Natural killer cell (primary cell): ENCODE results near the gene DYSF. TPM values are rescaled to one million over a fixed set of nuclear protein-coding genes. Genes with fewer than 3 reads are reported as not detected.

Experiments used
- ATAC-seq, 3 donors: fragments of 150-1000 bp in 2 of 3; fragments of 200-7000 bp in 1 of 3; cut with Tn5 transposase; 1 replicate in 1 of 3; 2 replicates in 2 of 3; pipeline ENCODE4 v1.10.0; 2021; ENCODE audit warnings: mild to moderate bottlenecking in 2 of 3, moderate library complexity in 2 of 3
- DNase-seq, 2 donors: peaks; one replicate each; pipeline versions ENCODE4 v3.0.0 to v3.0.0-alpha.2; 2013 to 2021; ENCODE audit warnings: mixed read lengths in 1 of 2
- H3K27ac ChIP-seq: one replicate; pipeline ENCODE4 v1.5.1; 2013; ENCODE audit warnings: mild to moderate bottlenecking, low read length
- H3K27me3 ChIP-seq: one replicate; pipeline ENCODE4 v1.6.1; 2013; ENCODE audit warnings: low read length; ENCODE audit not compliant: control insufficient read depth, insufficient read depth
- H3K36me3 ChIP-seq: one replicate; pipeline ENCODE4 v1.6.1; 2013; ENCODE audit warnings: low read length; ENCODE audit not compliant: control insufficient read depth, insufficient read depth
- H3K4me1 ChIP-seq: one replicate; pipeline ENCODE4 v1.6.1; 2013; ENCODE audit warnings: low read length; ENCODE audit not compliant: control insufficient read depth, insufficient read depth
- H3K4me3 ChIP-seq: one replicate; pipeline ENCODE4 v1.5.1; 2013; ENCODE audit warnings: low read length
- H3K9me3 ChIP-seq: one replicate; pipeline ENCODE4 v1.6.1; 2013; ENCODE audit warnings: low read length; ENCODE audit not compliant: control insufficient read depth, insufficient read depth
- H3K27ac Mint-ChIP-seq, 2 donors: one replicate each; pipeline ENCODE4 v1.8.0; 2022; ENCODE audit warnings: mild to moderate bottlenecking in 2 of 2, mixed read lengths in 2 of 2, moderate library complexity in 1 of 2
- H3K27me3 Mint-ChIP-seq, 2 donors: one replicate each; pipeline ENCODE4 v1.8.0; 2022; ENCODE audit warnings: low read depth in 2 of 2, mixed read lengths in 2 of 2
- H3K36me3 Mint-ChIP-seq: one replicate; pipeline ENCODE4 v1.8.0; 2022; ENCODE audit warnings: mixed read lengths
- H3K4me1 Mint-ChIP-seq, 2 donors: one replicate each; pipeline ENCODE4 v1.8.0; 2022; ENCODE audit warnings: mixed read lengths in 2 of 2
- H3K4me3 Mint-ChIP-seq: one replicate; pipeline ENCODE4 v1.8.0; 2022; ENCODE audit warnings: mild to moderate bottlenecking, moderate library complexity, mixed read lengths
- H3K9me3 Mint-ChIP-seq, 2 donors: one replicate each; pipeline ENCODE4 v1.8.0; 2022; ENCODE audit warnings: mixed read lengths in 2 of 2
- WGBS: methylation state at CpG from one replicate; pipeline ENCODE4 v1.1.7; 2013; ENCODE audit warnings: missing lambda C conversion rate; ENCODE audit not compliant: insufficient coverage; 5-methylcytosine and 5-hydroxymethylcytosine counted together
- intact Hi-C: fragments of 100-400 bp; cut with micrococcal nuclease; formaldehyde crosslinking; loops from one replicate; pipeline ENCODE4 v1.14.2; 2022
- total RNA-seq, 4 donors: library from RNA; stranded (reverse); fragments of 120-200 nt in 1 of 4; gene quantifications; one replicate each; pipeline versions ENCODE4 v1.2.3 to v1.2.4, GENCODE V29; 2013 to 2022
- TF ChIP-seq, protein P1 (sequence below): fragments of 200-600 bp; IDR thresholded peaks from one replicate; pipeline ENCODE4 v1.8.0; 2022; ENCODE audit warnings: antibody characterized with exemption

DYSF gene
- total RNA-seq, 3 donors from 2014 or later (not counting 1 experiment from before 2014, with no cell fraction given) = 11.4 to 19.5 (median 12.4) TPM

DNA sequence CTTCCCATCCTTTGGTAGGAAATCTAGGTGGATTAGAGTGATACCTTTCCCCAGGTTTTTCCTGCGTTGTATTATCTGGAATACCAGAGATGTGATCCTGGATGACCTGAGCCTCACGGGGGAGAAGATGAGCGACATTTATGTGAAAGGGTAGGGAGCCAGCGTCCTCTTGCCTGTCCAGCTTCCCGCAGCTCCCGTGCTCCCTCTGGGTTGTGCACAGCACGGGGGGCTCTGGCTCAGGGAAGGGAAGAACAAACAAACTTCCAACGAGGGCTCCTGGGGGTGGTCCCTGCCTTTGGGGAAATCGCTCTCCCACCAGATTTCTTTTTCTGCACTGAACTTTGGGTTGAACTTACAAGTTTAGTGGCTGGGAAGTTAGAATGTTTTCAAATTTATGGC, 215.7 kb downstream of the DYSF start:
- Mint-ChIP-seq H3K27me3 (no peaks in the 10 kb centered on the region), H3K36me3 (no peaks in the 10 kb centered on the region), H3K9me3 (no peaks in the 10 kb centered on the region), H3K27ac (no peak overlapping the region), H3K4me3 (no peak overlapping the region), H3K4me1 (no peaks in the 10 kb centered on the region)
- WGBS = 90% methylated on average over 9 of the region's 9 CpGs
- TF ChIP-seq, protein P1, sequence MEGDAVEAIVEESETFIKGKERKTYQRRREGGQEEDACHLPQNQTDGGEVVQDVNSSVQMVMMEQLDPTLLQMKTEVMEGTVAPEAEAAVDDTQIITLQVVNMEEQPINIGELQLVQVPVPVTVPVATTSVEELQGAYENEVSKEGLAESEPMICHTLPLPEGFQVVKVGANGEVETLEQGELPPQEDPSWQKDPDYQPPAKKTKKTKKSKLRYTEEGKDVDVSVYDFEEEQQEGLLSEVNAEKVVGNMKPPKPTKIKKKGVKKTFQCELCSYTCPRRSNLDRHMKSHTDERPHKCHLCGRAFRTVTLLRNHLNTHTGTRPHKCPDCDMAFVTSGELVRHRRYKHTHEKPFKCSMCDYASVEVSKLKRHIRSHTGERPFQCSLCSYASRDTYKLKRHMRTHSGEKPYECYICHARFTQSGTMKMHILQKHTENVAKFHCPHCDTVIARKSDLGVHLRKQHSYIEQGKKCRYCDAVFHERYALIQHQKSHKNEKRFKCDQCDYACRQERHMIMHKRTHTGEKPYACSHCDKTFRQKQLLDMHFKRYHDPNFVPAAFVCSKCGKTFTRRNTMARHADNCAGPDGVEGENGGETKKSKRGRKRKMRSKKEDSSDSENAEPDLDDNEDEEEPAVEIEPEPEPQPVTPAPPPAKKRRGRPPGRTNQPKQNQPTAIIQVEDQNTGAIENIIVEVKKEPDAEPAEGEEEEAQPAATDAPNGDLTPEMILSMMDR = no peak
- H3K4me3 ChIP-seq = no peak overlapping the region
- no peak overlapping the region for H3K27ac ChIP-seq
- intact Hi-C loops = no loop called here
- DNase-seq (no peak), ATAC-seq (no peak)
- H3K9me3 ChIP-seq = no peaks in the 10 kb centered on the region
- no peaks in the 10 kb centered on the region for H3K27me3 ChIP-seq
- no peaks in the 10 kb centered on the region for H3K4me1 ChIP-seq
- no peaks in the 10 kb centered on the region for H3K36me3 ChIP-seq

DNA sequence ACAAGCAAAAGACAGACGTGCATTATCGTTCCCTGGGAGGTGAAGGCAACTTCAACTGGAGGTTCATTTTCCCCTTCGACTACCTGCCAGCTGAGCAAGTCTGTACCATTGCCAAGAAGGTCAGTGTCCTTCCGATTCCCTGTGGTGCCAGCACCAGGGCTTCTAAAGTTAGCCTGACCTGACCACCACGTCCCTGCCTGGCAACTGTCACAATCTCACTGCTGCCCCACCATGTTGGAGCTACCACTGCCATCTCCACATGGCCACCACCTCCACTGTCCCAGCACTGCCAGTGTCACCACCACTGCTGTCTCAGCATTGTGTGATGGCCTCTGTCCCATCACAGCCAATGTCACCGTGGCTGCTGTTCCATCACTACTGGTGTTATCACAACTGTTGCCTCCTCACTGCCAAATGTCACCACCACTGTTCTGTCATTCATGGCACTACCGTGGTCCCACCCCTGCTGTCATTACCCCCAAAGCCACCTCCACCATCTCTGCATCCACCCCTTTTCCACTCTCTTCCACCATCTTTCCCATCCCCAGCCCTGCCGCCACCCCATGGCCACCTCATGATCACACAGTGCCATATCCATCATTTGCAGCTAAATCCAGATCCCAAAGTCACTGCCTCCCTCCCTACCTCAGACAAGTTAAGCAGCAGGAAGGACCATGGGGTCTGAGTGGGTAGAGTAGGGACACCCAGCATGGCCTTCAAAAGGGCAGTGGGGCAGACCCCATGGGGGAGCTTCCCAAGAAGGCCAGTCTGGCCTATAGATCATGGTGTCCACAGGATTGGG, 216.5 kb downstream of the DYSF start:
- Mint-ChIP-seq H3K9me3 (no peaks in the 10 kb centered on the region), H3K27ac (no peak overlapping the region), H3K4me1 (no peaks in the 10 kb centered on the region), H3K27me3 (no peaks in the 10 kb centered on the region), H3K36me3 (no peaks in the 10 kb centered on the region), H3K4me3 (no peak overlapping the region)
- Histone ChIP-seq H3K4me1 (no peaks in the 10 kb centered on the region), H3K36me3 (no peaks in the 10 kb centered on the region), H3K27ac (no peak overlapping the region), H3K4me3 (no peak overlapping the region), H3K27me3 (no peaks in the 10 kb centered on the region), H3K9me3 (no peaks in the 10 kb centered on the region)
- 89% methylated on average over 8 of the region's 8 CpGs for WGBS
- intact Hi-C loops = no loop called here
- no peak for ATAC-seq
- no peak for DNase-seq
- TF ChIP-seq, protein P1 = no peak

DNA sequence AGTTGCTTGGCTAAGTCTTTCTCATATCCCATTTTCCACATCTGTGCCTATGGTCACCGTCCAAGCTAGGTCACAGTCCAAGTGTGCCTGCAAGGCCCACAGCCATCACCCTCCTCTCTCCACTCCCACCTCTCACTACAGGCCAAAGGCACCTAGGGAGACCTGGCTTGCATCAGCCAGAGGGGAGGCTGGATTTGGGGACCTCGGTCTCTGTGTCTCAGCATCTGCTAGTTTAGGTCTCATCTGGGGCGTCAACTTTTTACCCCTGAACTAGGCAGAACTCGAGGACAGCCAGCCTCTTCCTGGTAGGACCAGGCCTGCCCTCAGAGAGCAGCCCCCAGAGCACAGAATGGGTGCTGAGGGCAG, 217.1 kb downstream of the DYSF start:
- H3K4me3 Mint-ChIP-seq = no peak overlapping the region
- no peak overlapping the region for H3K27ac ChIP-seq
- ATAC-seq (no peak), DNase-seq (no peak)
- no peaks in the 10 kb centered on the region for H3K36me3 Mint-ChIP-seq
- H3K27me3 ChIP-seq = no peaks in the 10 kb centered on the region
- H3K4me1 Mint-ChIP-seq = no peaks in the 10 kb centered on the region
- no peaks in the 10 kb centered on the region for H3K27me3 Mint-ChIP-seq
- no peak overlapping the region for H3K27ac Mint-ChIP-seq
- H3K4me1 ChIP-seq = no peaks in the 10 kb centered on the region
- no peaks in the 10 kb centered on the region for H3K36me3 ChIP-seq
- intact Hi-C loops = no loop called here
- H3K9me3 ChIP-seq = no peaks in the 10 kb centered on the region
- WGBS = 85% methylated on average over 4 of the region's 4 CpGs
- H3K9me3 Mint-ChIP-seq = no peaks in the 10 kb centered on the region
- TF ChIP-seq, protein P1 = no peak
- no peak overlapping the region for H3K4me3 ChIP-seq
